Omental fat pad (tissue), 4 donors: Measurements from ENCODE around the gene ENPP1. TPM values are rescaled to one million over a fixed set of nuclear protein-coding genes. Genes with fewer than 3 reads are reported as not detected.

Experiments used
- ATAC-seq: fragments of 150-250 bp; one replicate; pipeline ENCODE4 v1.9.1; 2016; ENCODE audit warnings: mild to moderate bottlenecking, moderate library complexity; ENCODE audit not compliant: low FRiP score
- DNase-seq: peaks from one replicate; pipeline ENCODE4 v3.0.0-alpha.2; 2019; ENCODE audit warnings: low spot score
- total RNA-seq, 4 donors: library from RNA; depleted of rRNA; stranded (reverse); fragments of >200 nt; gene quantifications; one replicate each; pipeline ENCODE4 v1.1.0, GENCODE V29; 2016
- TF ChIP-seq, protein P1 (sequence below), 3 donors: fragments of 450-650 bp; IDR thresholded peaks; one replicate each; pipeline ENCODE4 v1.5.1; 2016 to 2017; ENCODE audit warnings: antibody characterized with exemption in 3 of 3, mild to moderate bottlenecking in 3 of 3, moderate library complexity in 2 of 3

The ENPP1 gene
- total RNA-seq, 4 donors from 2014 or later: 10.9 to 60.8 (median 19.3) TPM

DNA sequence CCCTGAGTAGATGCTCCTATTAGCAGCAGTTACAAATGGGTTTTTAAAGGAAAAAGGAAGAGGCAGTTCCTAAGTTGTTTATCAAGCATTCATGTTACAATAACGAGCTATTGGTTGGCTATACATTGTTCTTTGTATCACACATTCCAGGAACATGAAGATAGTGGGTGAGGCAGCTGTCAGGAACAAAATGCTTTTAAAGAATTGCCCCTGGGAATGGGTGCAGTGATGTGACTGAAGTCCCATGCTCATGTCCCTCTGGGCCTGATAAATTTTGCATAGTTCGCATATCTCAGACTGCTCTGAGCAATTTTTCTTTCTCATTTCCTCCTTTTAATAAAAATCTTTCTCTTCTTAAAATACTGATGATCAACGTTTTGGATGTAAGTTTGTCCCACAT lies 3.7 kb downstream of the ENPP1 start:
- TF ChIP-seq, protein P1, sequence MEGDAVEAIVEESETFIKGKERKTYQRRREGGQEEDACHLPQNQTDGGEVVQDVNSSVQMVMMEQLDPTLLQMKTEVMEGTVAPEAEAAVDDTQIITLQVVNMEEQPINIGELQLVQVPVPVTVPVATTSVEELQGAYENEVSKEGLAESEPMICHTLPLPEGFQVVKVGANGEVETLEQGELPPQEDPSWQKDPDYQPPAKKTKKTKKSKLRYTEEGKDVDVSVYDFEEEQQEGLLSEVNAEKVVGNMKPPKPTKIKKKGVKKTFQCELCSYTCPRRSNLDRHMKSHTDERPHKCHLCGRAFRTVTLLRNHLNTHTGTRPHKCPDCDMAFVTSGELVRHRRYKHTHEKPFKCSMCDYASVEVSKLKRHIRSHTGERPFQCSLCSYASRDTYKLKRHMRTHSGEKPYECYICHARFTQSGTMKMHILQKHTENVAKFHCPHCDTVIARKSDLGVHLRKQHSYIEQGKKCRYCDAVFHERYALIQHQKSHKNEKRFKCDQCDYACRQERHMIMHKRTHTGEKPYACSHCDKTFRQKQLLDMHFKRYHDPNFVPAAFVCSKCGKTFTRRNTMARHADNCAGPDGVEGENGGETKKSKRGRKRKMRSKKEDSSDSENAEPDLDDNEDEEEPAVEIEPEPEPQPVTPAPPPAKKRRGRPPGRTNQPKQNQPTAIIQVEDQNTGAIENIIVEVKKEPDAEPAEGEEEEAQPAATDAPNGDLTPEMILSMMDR (IDR thresholded peaks at IDR 0.05): no peak
- DNase-seq: no peak
- no peak for ATAC-seq

DNA sequence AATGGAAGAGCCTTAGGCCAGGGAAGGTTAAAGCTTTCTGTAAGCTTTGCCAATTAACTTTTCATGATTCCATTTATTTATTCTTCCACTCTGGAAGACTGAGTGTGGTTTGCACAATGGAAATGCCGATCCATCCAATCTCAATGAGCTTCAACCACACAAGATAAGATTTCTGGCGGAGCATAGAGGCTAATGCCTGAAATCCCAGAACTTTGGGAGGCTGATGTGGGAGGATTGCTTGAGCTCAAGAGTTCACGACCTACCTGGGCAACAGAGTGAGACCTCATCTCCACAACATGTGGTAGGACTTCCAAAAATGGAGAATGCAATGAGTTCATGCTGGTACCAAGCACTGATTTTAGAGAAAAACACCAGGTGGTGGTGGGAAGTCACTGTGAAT lies 6.2 kb downstream of the ENPP1 start:
- TF ChIP-seq, protein P1 (IDR thresholded peaks at IDR 0.05): no peak
- DNase-seq: no peak
- ATAC-seq: no peak

DNA sequence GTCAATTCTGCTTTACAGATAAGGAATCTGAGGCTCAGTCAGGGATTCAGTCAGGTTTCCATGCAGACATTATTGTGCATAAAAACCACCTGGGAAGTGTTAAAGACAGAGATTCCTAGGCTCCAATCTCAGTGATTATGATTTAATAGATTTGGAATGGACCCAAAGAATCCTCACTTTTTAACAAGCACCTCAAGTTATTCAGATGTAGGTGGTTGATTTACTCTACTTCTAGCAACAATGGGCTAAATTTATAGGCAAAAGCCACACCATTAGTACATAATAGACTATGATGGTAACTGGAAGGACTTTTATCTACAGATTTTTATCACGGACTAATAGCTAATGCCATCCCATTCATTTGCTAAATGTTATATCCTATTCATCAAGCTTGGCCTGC lies 9.0 kb downstream of the ENPP1 start:
- DNase-seq (no peak), ATAC-seq (no peak)
- TF ChIP-seq, protein P1 (IDR thresholded peaks at IDR 0.05): no peak

DNA sequence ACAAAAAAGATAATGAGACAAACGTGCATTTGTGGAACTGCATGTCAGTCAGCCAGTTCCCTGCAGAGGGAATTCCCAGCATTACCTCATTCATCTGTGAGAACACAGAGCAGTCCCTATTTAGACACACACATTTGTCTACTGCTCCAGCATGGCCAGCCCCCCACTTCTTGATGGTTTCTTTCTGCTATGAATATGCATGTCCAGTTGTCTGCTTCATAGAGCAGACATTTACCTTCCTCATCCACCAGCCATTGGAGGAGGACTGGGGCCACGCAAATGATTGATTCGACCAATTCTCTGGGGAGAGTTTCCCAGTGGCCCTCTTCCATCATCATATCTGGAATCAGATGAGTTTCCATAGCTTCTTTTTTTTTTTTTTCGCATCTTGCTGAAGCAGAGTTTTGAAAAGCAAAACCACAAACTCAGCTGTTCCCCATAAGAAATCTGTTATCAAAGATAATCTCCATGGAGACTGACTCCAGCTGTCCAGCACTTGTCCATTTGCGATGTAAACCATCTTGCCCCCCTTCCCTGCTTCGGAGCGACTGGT lies 11.8 kb downstream of the ENPP1 start:
- TF ChIP-seq, protein P1 (IDR thresholded peaks at IDR 0.05): no peak
- DNase-seq: no peak
- ATAC-seq: no peak

DNA sequence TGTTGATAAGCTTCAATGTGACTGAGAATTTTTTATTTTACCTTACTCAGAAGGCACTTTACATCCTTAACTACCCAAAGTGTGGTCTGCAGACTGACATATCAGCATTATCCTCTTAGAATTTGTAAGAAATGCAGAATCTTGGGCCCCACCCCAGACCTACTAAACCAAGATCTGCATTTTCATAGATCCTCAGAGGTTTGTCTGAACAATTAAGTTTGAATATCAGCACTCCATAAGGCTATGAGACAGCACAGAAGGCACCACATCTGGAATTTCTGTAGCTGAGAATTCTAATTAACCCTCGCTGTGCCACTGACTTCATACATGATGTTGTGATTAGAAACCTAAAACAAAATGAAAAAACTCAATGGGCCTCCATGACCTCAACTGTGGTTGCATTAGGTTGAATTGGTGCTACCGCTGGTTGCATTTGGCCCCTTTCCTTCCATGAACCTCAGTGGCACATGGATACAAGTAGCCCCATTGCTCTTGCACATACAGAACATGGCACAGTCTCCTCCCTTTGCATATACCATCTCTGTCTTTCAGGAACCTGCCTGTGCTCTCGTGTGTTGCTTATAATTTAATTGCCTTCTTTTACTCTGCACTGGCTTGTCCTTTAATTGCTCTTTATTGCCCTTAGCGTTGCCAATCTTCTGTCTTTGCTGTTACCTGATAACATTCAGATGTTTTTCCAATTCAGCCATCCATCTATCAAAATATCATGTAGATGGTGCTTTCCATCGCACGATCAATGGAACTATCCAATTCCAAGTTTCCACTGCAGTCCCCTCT lies 13.4 kb downstream of the ENPP1 start:
- TF ChIP-seq, protein P1 (IDR thresholded peaks at IDR 0.05): no peak
- no peak for DNase-seq
- no peak for ATAC-seq

DNA sequence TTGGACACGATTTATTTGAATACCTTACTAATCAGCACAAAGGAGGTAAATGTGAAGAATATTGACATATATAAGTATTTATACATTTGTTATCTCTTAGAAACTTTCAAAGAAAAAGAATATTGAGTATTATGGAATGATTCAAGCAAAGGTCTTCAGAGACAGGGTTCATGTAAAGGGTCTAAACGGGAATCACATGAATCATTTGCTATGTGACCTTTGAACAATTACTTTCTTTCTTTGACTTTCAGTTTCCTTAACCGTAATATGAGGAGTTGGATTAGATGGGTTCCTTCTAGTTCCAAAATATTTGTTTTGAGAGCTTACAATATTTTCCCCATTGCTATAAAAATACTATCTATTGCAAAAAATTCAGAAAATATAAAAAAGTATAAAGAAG lies 14.3 kb downstream of the ENPP1 start:
- DNase-seq (no peak), ATAC-seq (no peak)
- TF ChIP-seq, protein P1 (IDR thresholded peaks at IDR 0.05): no peak
